Neural cell (in vitro differentiated cells): ENCODE results near the gene SLC22A23. TPM values are rescaled to one million over a fixed set of nuclear protein-coding genes. Genes with fewer than 3 reads are reported as not detected.

Experiments used
- H2AFZ ChIP-seq: fragments of 200-600, 300-800 bp; sonication (generic), shearing (Covaris generic); 2 replicates; pipeline ENCODE4 v1.6.0; 2014; ENCODE audit warnings: low read depth, mild to moderate bottlenecking, antibody characterized with exemption, low read length, moderate library complexity
- H3F3A ChIP-seq: fragments of 200-600 bp; shearing (Covaris generic); 2 replicates; pipeline ENCODE4 v1.6.1; 2016; ENCODE audit warnings: mild to moderate bottlenecking, moderate library complexity, mixed read lengths, antibody characterized with exemption, low read length; ENCODE audit not compliant: insufficient read depth, poor library complexity, severe bottlenecking
- H3K27ac ChIP-seq: fragments of 200-600, 300-800 bp; sonication (generic), shearing (Covaris generic); 2 replicates; pipeline ENCODE4 v1.5.1; 2014; ENCODE audit warnings: mild to moderate bottlenecking, low read length, moderate library complexity
- H3K27me3 ChIP-seq: fragments of 300-800, 200-600 bp; sonication (generic), shearing (Covaris generic); 2 replicates; pipeline ENCODE4 v1.6.0; 2014; ENCODE audit warnings: mild to moderate bottlenecking, low read depth, low read length, moderate library complexity; ENCODE audit not compliant: insufficient read depth
- H3K36me3 ChIP-seq: fragments of 300-800, 200-600 bp; sonication (generic), shearing (Covaris generic); 2 replicates; pipeline ENCODE4 v1.5.1; 2014; ENCODE audit warnings: mild to moderate bottlenecking, antibody characterized with exemption, low read length, moderate library complexity; ENCODE audit not compliant: insufficient read depth
- H3K4me2 ChIP-seq: fragments of 300-800, 200-600 bp; sonication (generic), shearing (Covaris generic); 2 replicates; pipeline ENCODE4 v1.6.0; 2014; ENCODE audit warnings: mild to moderate bottlenecking, low read length
- H3K4me3 ChIP-seq: fragments of 300-800, 200-600 bp; sonication (generic), shearing (Covaris generic); 2 replicates; pipeline ENCODE4 v1.5.1; 2014; ENCODE audit warnings: mild to moderate bottlenecking, low read length, moderate library complexity
- H3K79me2 ChIP-seq: fragments of 200-600 bp; shearing (Covaris generic); replicated peaks from 2 replicates; pipeline ENCODE4 v1.6.0; 2014; ENCODE audit warnings: mild to moderate bottlenecking, low read length, moderate library complexity; ENCODE audit not compliant: insufficient read depth
- H3K9ac ChIP-seq: fragments of 300-800, 200-600 bp; sonication (generic), shearing (Covaris generic); 2 replicates; pipeline ENCODE4 v1.6.1; 2016; ENCODE audit warnings: mild to moderate bottlenecking, low read length, mixed read lengths
- H3K9me2 ChIP-seq: fragments of 200-600 bp; shearing (Covaris generic); 2 replicates; pipeline ENCODE4 v1.6.1; 2016; ENCODE audit warnings: mild to moderate bottlenecking, low read length, mixed read lengths; ENCODE audit not compliant: insufficient read depth
- H3K9me3 ChIP-seq: fragments of 200-600, 300-800 bp; sonication (generic), shearing (Covaris generic); 2 replicates; pipeline ENCODE4 v1.6.1; 2016; ENCODE audit warnings: mild to moderate bottlenecking, mixed run types, low read length, moderate library complexity, mixed read lengths
- H4K20me1 ChIP-seq: fragments of 200-600 bp; shearing (Covaris generic); 2 replicates; pipeline ENCODE4 v1.6.1; 2016; ENCODE audit warnings: mild to moderate bottlenecking, mixed run types; ENCODE audit not compliant: insufficient read depth
- CTCF ChIP-seq: fragments of 450-650 bp; IDR thresholded peaks from 2 replicates; pipeline ENCODE4 v1.5.1; 2014; ENCODE audit warnings: antibody characterized with exemption, mild to moderate bottlenecking, moderate library complexity; ENCODE audit not compliant: poor library complexity, severe bottlenecking
- EP300 ChIP-seq: fragments of 450-650 bp; conservative IDR thresholded peaks from 2 replicates; pipeline ENCODE4 v1.6.1; 2014; ENCODE audit warnings: antibody characterized with exemption, mild to moderate bottlenecking, moderate library complexity; ENCODE audit not compliant: poor library complexity, severe bottlenecking
- EZH2 ChIP-seq: fragments of 200-600, 300-800 bp; shearing (Covaris generic), sonication (generic); IDR thresholded peaks from 2 replicates; pipeline ENCODE4 v1.6.1; 2014; ENCODE audit warnings: antibody characterized with exemption, low read length, borderline replicate concordance, mild to moderate bottlenecking; ENCODE audit not compliant: insufficient read depth, poor library complexity, severe bottlenecking
- MXI1 ChIP-seq: fragments of 450-650 bp; conservative IDR thresholded peaks from 2 replicates; pipeline ENCODE4 v1.6.1; 2014; ENCODE audit warnings: antibody characterized with exemption, mild to moderate bottlenecking; ENCODE audit not compliant: poor library complexity, severe bottlenecking
- POLR2AphosphoS5 ChIP-seq: IDR thresholded peaks from 2 replicates; pipeline ENCODE4 v1.6.1; 2012
- RAD21 ChIP-seq: fragments of 450-650 bp; conservative IDR thresholded peaks from 2 replicates; pipeline ENCODE4 v1.6.1; 2014; ENCODE audit warnings: antibody characterized with exemption, mild to moderate bottlenecking, moderate library complexity
- REST ChIP-seq: IDR thresholded peaks from 2 replicates; pipeline ENCODE4 v1.6.1; 2012; ENCODE audit warnings: borderline replicate concordance
- SMC3 ChIP-seq: fragments of 450-650 bp; conservative IDR thresholded peaks from 2 replicates; pipeline ENCODE4 v1.6.1; 2014; ENCODE audit warnings: antibody characterized with exemption, mild to moderate bottlenecking, moderate library complexity; ENCODE audit not compliant: poor library complexity
- TAF1 ChIP-seq: IDR thresholded peaks from 2 replicates; pipeline ENCODE4 v1.6.1; 2012; ENCODE audit warnings: low read depth
- polyA plus RNA-seq: library from polyadenylated mRNA; depleted of rRNA; stranded (reverse); fragments of >200 nt; gene quantifications from 2 replicates; pipeline ENCODE4 v1.2.3, GENCODE V29; 2014

The SLC22A23 gene
- polyA plus RNA-seq, 1 donor from 2014 or later = 8.8 TPM

GRCh38 chr6:3271756-3272155, 185.1 kb downstream of the SLC22A23 start:
- Histone ChIP-seq H3K36me3 (peaks cover 7% of the 10 kb centered on the region), H3K27me3 (no peaks in the 10 kb centered on the region), H3K4me3 (no peak overlapping the region), H2AFZ (no peak overlapping the region), H3K9ac (no peak overlapping the region), H4K20me1 (no peaks in the 10 kb centered on the region), H3K27ac (no peak overlapping the region), H3K9me3 (no peaks in the 10 kb centered on the region), H3K79me2 (no peaks in the 10 kb centered on the region), H3F3A (no peaks in the 10 kb centered on the region), H3K9me2 (no peaks in the 10 kb centered on the region), H3K4me2 (no peak overlapping the region)
- TF ChIP-seq EZH2 (no peak), MXI1 (no peak)

- Histone ChIP-seq H3K27ac (no peak overlapping the region), H3K4me3 (no peak overlapping the region), H2AFZ (no peak overlapping the region), H3K27me3 (no peaks in the 10 kb centered on the region), H3K9me2 (no peaks in the 10 kb centered on the region), H3K9me3 (no peaks in the 10 kb centered on the region), H3K9ac (no peak overlapping the region), H4K20me1 (no peaks in the 10 kb centered on the region), H3K4me2 (no peak overlapping the region), H3F3A (no peaks in the 10 kb centered on the region), H3K79me2 (no peaks in the 10 kb centered on the region), H3K36me3 (peaks cover 7% of the 10 kb centered on the region)
- no peak for TF ChIP-seq REST
- no peak for TF ChIP-seq EP300
- no peak for TF ChIP-seq POLR2AphosphoS5
- no peak for TF ChIP-seq CTCF
- no peak for TF ChIP-seq RAD21
- no peak for TF ChIP-seq SMC3
- TF ChIP-seq MXI1 = no peak
- TF ChIP-seq EZH2 = no peak
- TF ChIP-seq TAF1 = no peak
These were observed 186.6 kb downstream of the SLC22A23 start for GRCh38 chr6:3270258-3270657.

GRCh38 chr6:3269281-3269975, 187.4 kb downstream of the SLC22A23 start:
- Histone ChIP-seq H3K9me2 (no peaks in the 10 kb centered on the region), H2AFZ (no peak overlapping the region), H3K79me2 (peaks cover 5% of the 10 kb centered on the region), H3K36me3 (peaks cover 7% of the 10 kb centered on the region), H3K27ac (no peak overlapping the region), H4K20me1 (no peaks in the 10 kb centered on the region), H3K9ac (no peak overlapping the region), H3K4me2 (no peak overlapping the region), H3K27me3 (no peaks in the 10 kb centered on the region), H3K4me3 (no peak overlapping the region), H3F3A (no peaks in the 10 kb centered on the region), H3K9me3 (no peaks in the 10 kb centered on the region)
- TF ChIP-seq EP300 (no peak), REST (no peak), RAD21 (no peak), CTCF (no peak), MXI1 (no peak), TAF1 (no peak), SMC3 (no peak), POLR2AphosphoS5 (no peak), EZH2 (no peak)
